Measurements from ENCODE around the gene BLVRB.
"Not testable (repeated sequence)": the region's sequence is repeated elsewhere in the genome, so short reads cannot be mapped to it uniquely, and the experiment has no call there.

The BLVRB gene

GRCh38 chr19:40422748-40423566 lies 42.6 kb downstream of the BLVRB start:
- DNase-seq (ENCODE audit: low read depth) = no peak

- DNase-seq (ENCODE audit: low read depth) = no peak
Measured at GRCh38 chr19:40421993-40422747, 43.4 kb downstream of the BLVRB start.

- DNase-seq (ENCODE audit: low read depth) = peak; percentile 70
Measured at GRCh38 chr19:40420766-40421765, 44.5 kb downstream of the BLVRB start.

- no peak for DNase-seq (ENCODE audit: low read depth)
Measured at GRCh38 chr19:40420451-40420765, 45.1 kb downstream of the BLVRB start.

- no peak for DNase-seq (ENCODE audit: low read depth)
Measured at GRCh38 chr19:40419780-40420179, 45.8 kb downstream of the BLVRB start.

GRCh38 chr19:40419066-40419612 lies 46.4 kb downstream of the BLVRB start:
- DNase-seq (ENCODE audit: low read depth) = no peak

GRCh38 chr19:40418040-40418439 lies 47.5 kb downstream of the BLVRB start:
- no peak for DNase-seq (ENCODE audit: low read depth)

- no peak for DNase-seq (ENCODE audit: low read depth)
Measured at GRCh38 chr19:40417643-40417981, 47.9 kb downstream of the BLVRB start.

GRCh38 chr19:40416918-40417642 lies 48.5 kb downstream of the BLVRB start:
- DNase-seq (ENCODE audit: low read depth) = no peak

- no peak for DNase-seq (ENCODE audit: low read depth)
Measured at GRCh38 chr19:40415768-40416167, 49.8 kb downstream of the BLVRB start.

GRCh38 chr19:40414542-40415535 lies 50.7 kb downstream of the BLVRB start:
- DNase-seq (ENCODE audit: low read depth) = no peak

GRCh38 chr19:40413291-40413845 lies 52.2 kb downstream of the BLVRB start, which contains the start of gene PRX:
Gene PRX, minus strand, starts transcription at chr19:40413378. Its CDS starts 5,446 bp downstream, at chr19:40407932.
- DNase-seq (ENCODE audit: low read depth) = no peak

- DNase-seq (ENCODE audit: low read depth) = no peak
Measured at GRCh38 chr19:40412866-40413265, 52.7 kb downstream of the BLVRB start.

- no peak for DNase-seq (ENCODE audit: low read depth)
Measured at GRCh38 chr19:40411958-40412499, 53.5 kb downstream of the BLVRB start.

- DNase-seq (ENCODE audit: low read depth) = no peak
Measured at GRCh38 chr19:40411125-40411842, 54.3 kb downstream of the BLVRB start.

GRCh38 chr19:40410030-40410389 lies 55.5 kb downstream of the BLVRB start:
- no peak for DNase-seq (ENCODE audit: low read depth)

GRCh38 chr19:40408598-40408925 lies 57.0 kb downstream of the BLVRB start:
- DNase-seq (ENCODE audit: low read depth) = not testable (repeated sequence)

GRCh38 chr19:40407714-40408597 lies 57.6 kb downstream of the BLVRB start:
- DNase-seq (ENCODE audit: low read depth) = no peak
